ENCODE results near the gene AMPH. TPM values are rescaled to one million over a fixed set of nuclear protein-coding genes. Genes with fewer than 3 reads are reported as not detected.

AMPH gene
- total and polyA plus RNA-seq, 9 of the 15 experiments (the other 6 are each of a cell fraction or from before 2014, with no cell fraction given), result 0.03 to 0.35 TPM; not detected in 7

DNA sequence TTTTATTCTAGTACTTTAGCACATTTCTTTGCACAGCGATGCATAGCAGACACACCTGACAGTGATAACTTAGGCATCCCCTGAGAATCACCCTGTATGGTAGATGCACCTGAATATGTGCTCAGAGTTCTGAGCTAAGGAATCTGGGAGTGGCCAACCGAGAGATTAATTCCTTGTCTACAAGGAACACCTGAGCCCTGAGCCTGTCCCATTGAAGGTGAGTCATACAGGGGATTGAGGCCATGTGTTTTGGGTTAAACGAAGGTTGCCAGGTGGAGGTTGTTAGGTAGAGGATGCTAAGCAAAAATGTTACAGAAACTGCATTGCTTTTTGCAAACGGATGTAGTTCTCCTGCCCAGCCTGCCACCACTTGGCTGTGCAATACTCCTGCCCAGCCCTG is 128.9 kb downstream of the AMPH start:
- DNase-seq (ENCODE audit: extremely low read depth in 1 of 4, low spot score in 3 of 4) (no peak), ATAC-seq (no peak), FAIRE-seq (no peak)
- no peaks in the 10 kb centered on the region for H3K79me2 ChIP-seq (ENCODE audit: control insufficient read depth, insufficient read depth, low read length)
- H3K4me3 ChIP-seq, result no peak overlapping the region
- H3K9me3 ChIP-seq (replicated peaks; ENCODE audit: control insufficient read depth, insufficient read depth, low read depth, low read length), result no peaks in the 10 kb centered on the region
- H3K27me3 ChIP-seq (ENCODE audit: control insufficient read depth in 2 of 2, insufficient read depth in 2 of 2, low read length in 2 of 2), result peaks cover 0 to 4% of the 10 kb centered on the region in 2 experiments; a peak in 1 of 5 replicates
- no peaks in the 10 kb centered on the region for H3K4me1 ChIP-seq (replicated peaks in 1 of 2; ENCODE audit: control insufficient read depth in 2 of 2, insufficient read depth in 2 of 2, low read length in 2 of 2)
- no peaks in the 10 kb centered on the region for H4K20me1 ChIP-seq (replicated peaks; ENCODE audit: control insufficient read depth, insufficient read depth, low read length)
- H3K36me3 ChIP-seq (ENCODE audit: control insufficient read depth, insufficient read depth, low read length), result no peaks in the 10 kb centered on the region
- intact Hi-C loops (cut with micrococcal nuclease) (no loop called here), in situ Hi-C loops (cut with MboI) (no loop called here)
- no peaks in the 10 kb centered on the region for H3K9me1 ChIP-seq (ENCODE audit: control insufficient read depth, insufficient read depth, low read length)
- TF ChIP-seq CBFB (CRISPR knock-in tag; IDR thresholded peaks at IDR 0.05) (no peak), NFYB (IDR thresholded peaks at IDR 0.05; ENCODE audit: extremely low read depth, insufficient read length) (no peak), ILF3 (IDR thresholded peaks at IDR 0.05; ENCODE audit: borderline replicate concordance) (no peak), HNRNPL (IDR thresholded peaks at IDR 0.05; ENCODE audit: low read depth, low read length) (no peak), ZNF282 (CRISPR knock-in tag; IDR thresholded peaks at IDR 0.05) (no peak), U2AF2 (optimal IDR thresholded peaks at IDR 0.05; ENCODE audit: low read depth, low read length) (no peak), ZKSCAN1 (IDR thresholded peaks at IDR 0.05; ENCODE audit: low read depth, low read length) (no peak), FOSL1 (tag; conservative IDR thresholded peaks at IDR 0.05) (no peak), SP2 (IDR thresholded peaks at IDR 0.05; ENCODE audit: extremely low read depth, low read depth, low read length, poor library complexity, severe bottlenecking) (no peak), RFX5 (IDR thresholded peaks at IDR 0.05; ENCODE audit: low read depth, low read length) (no peak)
- TF ChIP-seq, protein P1, sequence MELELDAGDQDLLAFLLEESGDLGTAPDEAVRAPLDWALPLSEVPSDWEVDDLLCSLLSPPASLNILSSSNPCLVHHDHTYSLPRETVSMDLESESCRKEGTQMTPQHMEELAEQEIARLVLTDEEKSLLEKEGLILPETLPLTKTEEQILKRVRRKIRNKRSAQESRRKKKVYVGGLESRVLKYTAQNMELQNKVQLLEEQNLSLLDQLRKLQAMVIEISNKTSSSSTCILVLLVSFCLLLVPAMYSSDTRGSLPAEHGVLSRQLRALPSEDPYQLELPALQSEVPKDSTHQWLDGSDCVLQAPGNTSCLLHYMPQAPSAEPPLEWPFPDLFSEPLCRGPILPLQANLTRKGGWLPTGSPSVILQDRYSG (tag; conservative IDR thresholded peaks at IDR 0.05; ENCODE audit: low read depth), result no peak
- TF ChIP-seq, protein P2, sequence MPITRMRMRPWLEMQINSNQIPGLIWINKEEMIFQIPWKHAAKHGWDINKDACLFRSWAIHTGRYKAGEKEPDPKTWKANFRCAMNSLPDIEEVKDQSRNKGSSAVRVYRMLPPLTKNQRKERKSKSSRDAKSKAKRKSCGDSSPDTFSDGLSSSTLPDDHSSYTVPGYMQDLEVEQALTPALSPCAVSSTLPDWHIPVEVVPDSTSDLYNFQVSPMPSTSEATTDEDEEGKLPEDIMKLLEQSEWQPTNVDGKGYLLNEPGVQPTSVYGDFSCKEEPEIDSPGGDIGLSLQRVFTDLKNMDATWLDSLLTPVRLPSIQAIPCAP (CRISPR knock-in tag; IDR thresholded peaks at IDR 0.05; ENCODE audit: borderline replicate concordance), result no peak
- TF ChIP-seq, protein P3, sequence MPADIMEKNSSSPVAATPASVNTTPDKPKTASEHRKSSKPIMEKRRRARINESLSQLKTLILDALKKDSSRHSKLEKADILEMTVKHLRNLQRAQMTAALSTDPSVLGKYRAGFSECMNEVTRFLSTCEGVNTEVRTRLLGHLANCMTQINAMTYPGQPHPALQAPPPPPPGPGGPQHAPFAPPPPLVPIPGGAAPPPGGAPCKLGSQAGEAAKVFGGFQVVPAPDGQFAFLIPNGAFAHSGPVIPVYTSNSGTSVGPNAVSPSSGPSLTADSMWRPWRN (IDR thresholded peaks at IDR 0.05; ENCODE audit: low read depth), result no peak
- H3K9ac ChIP-seq (ENCODE audit: insufficient read depth in 1 of 2, low read depth in 2 of 2, low read length in 2 of 2), result no peak overlapping the region
- WGBS (ENCODE audit: insufficient coverage, low coverage, missing lambda C conversion rate), result 3% methylated on average over 4 of the region's 4 CpGs
- no peak overlapping the region for H3K4me2 ChIP-seq (ENCODE audit: insufficient read depth, low read length)
- ChIA-PET POLR2A (interaction anchor here (0.6 kb wide), 1 partner anchor 995 kb away, joined by 3 read pairs; no protein-coding TSS in a partner anchor), CTCF (ENCODE audit: low intra/inter-chr PET ratio) (no interaction called here)
- H2AFZ ChIP-seq (ENCODE audit: low read depth, low read length), result no peak overlapping the region
- BruUV-seq (replicated peaks), result no TSS peak
- H3K27ac ChIP-seq (ENCODE audit: extremely low read depth, low read depth, low read length), result no peak overlapping the region

Measured in K562 (cell line).